B cell (primary cell): Measurements from ENCODE around the gene TMEM82. TPM values are rescaled to one million over a fixed set of nuclear protein-coding genes. Genes with fewer than 3 reads are reported as not detected.

Source experiments
- ATAC-seq: fragments of 200-7000 bp; cut with Tn5 transposase; one replicate; pipeline ENCODE4 v1.10.0; 2021; ENCODE audit warnings: low read depth, mild to moderate bottlenecking, moderate number of reproducible peaks, moderate library complexity
- CTCF ChIA-PET: fragments of 350-600 bp; sonication (Branson Sonifier 250); formaldehyde crosslinking; loops from one replicate; lab custom pipeline; 2021; ENCODE audit warnings: antibody characterized with exemption, inconsistent platforms; lab: Charles Lee
- POLR2A ChIA-PET: fragments of 350-600 bp; sonication (Branson Sonifier 250); formaldehyde crosslinking; loops from one replicate; lab custom pipeline; 2021; ENCODE audit warnings: antibody characterized with exemption; lab: Charles Lee
- DNase-seq: peaks from one replicate; pipeline ENCODE4 v3.0.0; 2013
- H2AFZ ChIP-seq: 2 replicates; pipeline ENCODE4 v1.6.1; 2012; ENCODE audit warnings: mild to moderate bottlenecking, low read depth, low read length; ENCODE audit not compliant: insufficient read depth, poor library complexity, severe bottlenecking
- H3K27ac ChIP-seq, 2 donors: 1 replicate in 1 of 2; 2 replicates in 1 of 2; pipeline ENCODE4 v1.5.1; 2012 to 2013; ENCODE audit warnings: low read length in 2 of 2, mild to moderate bottlenecking in 2 of 2, moderate library complexity in 1 of 2
- H3K27me3 ChIP-seq, 4 experiments: fragments of 200-600 bp in 1 of 4; sonication (generic) in 1 of 4; replicated peaks in 1 of 4; 1 replicate in 2 of 4; 2 replicates in 2 of 4; pipeline versions ENCODE4 v1.6.1 to v1.7.0; 2013 to 2016; ENCODE audit warnings: low read length in 3 of 4, mild to moderate bottlenecking in 2 of 4, mixed read lengths in 1 of 4, moderate library complexity in 1 of 4; ENCODE audit not compliant: insufficient read depth in 4 of 4, control insufficient read depth in 3 of 4; ENCODE audit errors: control extremely low read depth in 1 of 4
- H3K36me3 ChIP-seq, 2 experiments: replicated peaks in 1 of 2; 1 replicate in 1 of 2; 2 replicates in 1 of 2; pipeline versions ENCODE4 v1.6.1 to v1.7.1; 2013; ENCODE audit warnings: low read length in 1 of 2; ENCODE audit not compliant: insufficient read depth in 2 of 2, control insufficient read depth in 1 of 2; ENCODE audit errors: control extremely low read depth in 1 of 2, extremely low read depth in 1 of 2
- H3K4me1 ChIP-seq, 2 donors: fragments of 200-600 bp in 1 of 2; sonication (generic) in 1 of 2; 1 replicate in 1 of 2; 2 replicates in 1 of 2; pipeline versions ENCODE4 v1.5.1 to v1.6.1; 2013 to 2017; ENCODE audit warnings: low read length in 2 of 2; ENCODE audit not compliant: control insufficient read depth in 2 of 2, insufficient read depth in 2 of 2
- H3K4me2 ChIP-seq: replicated peaks from 2 replicates; pipeline ENCODE3; 2012; ENCODE audit warnings: mild to moderate bottlenecking, low read depth, low read length; ENCODE audit not compliant: poor library complexity, severe bottlenecking
- H3K4me3 ChIP-seq, 5 experiments: fragments of 200-600 bp in 1 of 5; sonication (generic) in 1 of 5; 1 replicate in 3 of 5; 2 replicates in 2 of 5; pipeline versions ENCODE4 v1.5.1 to v1.7.0; 2011 to 2016; ENCODE audit warnings: low read length in 4 of 5, mild to moderate bottlenecking in 4 of 5, low read depth in 2 of 5, control low read depth in 1 of 5, moderate library complexity in 1 of 5; ENCODE audit not compliant: insufficient read depth in 1 of 5; ENCODE audit errors: control extremely low read depth in 1 of 5, extremely low read depth in 1 of 5
- H3K79me2 ChIP-seq: fragments of 200-600 bp; sonication (generic); one replicate; pipeline ENCODE4 v1.6.0; 2016; ENCODE audit warnings: low read length; ENCODE audit not compliant: control insufficient read depth, insufficient read depth
- H3K9ac ChIP-seq: fragments of 200-600 bp; sonication (generic); 2 replicates; pipeline ENCODE4 v1.6.1; 2017; ENCODE audit warnings: mild to moderate bottlenecking, low read length, moderate library complexity
- H3K9me3 ChIP-seq, 3 donors: one replicate each; pipeline versions ENCODE4 v1.6.1 to v1.7.1; 2013; ENCODE audit warnings: low read length in 2 of 3; ENCODE audit not compliant: control insufficient read depth in 2 of 3, insufficient read depth in 1 of 3; ENCODE audit errors: control extremely low read depth in 1 of 3
- H4K20me1 ChIP-seq: 2 replicates; pipeline ENCODE4 v1.6.0; 2012; ENCODE audit warnings: mild to moderate bottlenecking, low read length; ENCODE audit not compliant: insufficient read depth, control insufficient read depth, poor library complexity, severe bottlenecking
- H3K27ac Mint-ChIP-seq: one replicate; pipeline ENCODE4 v1.8.0; 2021; ENCODE audit warnings: mixed read lengths
- H3K27me3 Mint-ChIP-seq: one replicate; pipeline ENCODE4 v1.8.0; 2021; ENCODE audit warnings: mixed read lengths
- H3K4me1 Mint-ChIP-seq: one replicate; pipeline ENCODE4 v1.8.0; 2021; ENCODE audit warnings: mixed read lengths
- H3K4me3 Mint-ChIP-seq: one replicate; pipeline ENCODE4 v1.8.0; 2021; ENCODE audit warnings: mixed read lengths
- H3K9me3 Mint-ChIP-seq: one replicate; pipeline ENCODE4 v1.8.0; 2022; ENCODE audit warnings: mixed read lengths; ENCODE audit not compliant: insufficient read depth
- EZH2 ChIP-seq: IDR thresholded peaks from 2 replicates; pipeline ENCODE4 v1.6.1; 2012; ENCODE audit warnings: borderline replicate concordance, low read depth, mild to moderate bottlenecking, moderate library complexity, low read length; ENCODE audit not compliant: insufficient read depth, poor library complexity, severe bottlenecking
- WGBS: methylation state at CpG from one replicate; pipeline ENCODE4 v1.1.5; 2013; ENCODE audit warnings: missing lambda C conversion rate; ENCODE audit not compliant: insufficient coverage; 5-methylcytosine and 5-hydroxymethylcytosine counted together
- intact Hi-C: fragments of 100-400 bp; cut with micrococcal nuclease; formaldehyde crosslinking; loops from one replicate; pipeline ENCODE4 v1.10.0; 2022
- polyA plus RNA-seq: library from polyadenylated mRNA; depleted of rRNA; stranded (reverse); fragments of >200 nt; gene quantifications from 2 replicates; pipeline ENCODE4 v1.2.3, GENCODE V29; 2012
- total RNA-seq, 2 donors: library from RNA; stranded (reverse); fragments of 120-200 nt in 1 of 2; gene quantifications; 1 replicate in 1 of 2; 2 replicates in 1 of 2; pipeline versions ENCODE4 v1.2.3 to v1.2.4, GENCODE V29; 2013 to 2022
- TF ChIP-seq, protein P1 (sequence below): fragments of 200-600 bp; IDR thresholded peaks from one replicate; pipeline ENCODE4 v1.8.0; 2022; ENCODE audit warnings: antibody characterized with exemption, mild to moderate bottlenecking

Gene TMEM82
- total and polyA plus RNA-seq, 2 donors (not counting 1 experiment from before 2014, with no cell fraction given): not detected

DNA sequence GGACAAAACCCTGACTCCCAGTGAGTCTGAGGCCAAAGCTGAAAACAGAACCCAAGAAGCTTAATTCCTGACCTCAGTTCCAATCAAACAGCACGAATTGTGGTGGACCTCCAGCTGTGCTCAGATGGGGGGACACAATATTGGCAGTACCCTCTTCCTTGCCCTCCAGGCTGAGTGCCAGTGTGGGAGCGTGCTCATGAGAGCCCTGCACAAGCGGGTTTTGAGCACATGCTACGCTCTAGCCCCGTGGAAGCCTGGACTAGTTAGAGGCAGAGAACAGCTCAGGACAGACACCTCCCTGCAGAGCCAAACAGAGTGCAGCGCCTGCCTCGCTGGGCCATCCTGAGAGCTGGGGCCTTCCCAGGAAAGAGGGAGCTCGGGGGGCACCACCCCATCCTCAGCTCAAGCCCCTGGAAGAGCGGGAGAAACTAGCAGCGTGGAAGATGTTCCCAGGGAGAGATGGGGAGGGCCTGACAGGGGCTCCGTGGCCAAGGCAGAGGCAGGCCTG is 9.0 kb upstream of the TMEM82 start:
- H4K20me1 ChIP-seq: no peaks in the 10 kb centered on the region
- H3K9me3 ChIP-seq: no peaks in the 10 kb centered on the region
- no peaks in the 10 kb centered on the region for H3K27me3 Mint-ChIP-seq
- no peak for ATAC-seq
- WGBS: 96% methylated on average over 11 of the region's 11 CpGs
- TF ChIP-seq, protein P1, sequence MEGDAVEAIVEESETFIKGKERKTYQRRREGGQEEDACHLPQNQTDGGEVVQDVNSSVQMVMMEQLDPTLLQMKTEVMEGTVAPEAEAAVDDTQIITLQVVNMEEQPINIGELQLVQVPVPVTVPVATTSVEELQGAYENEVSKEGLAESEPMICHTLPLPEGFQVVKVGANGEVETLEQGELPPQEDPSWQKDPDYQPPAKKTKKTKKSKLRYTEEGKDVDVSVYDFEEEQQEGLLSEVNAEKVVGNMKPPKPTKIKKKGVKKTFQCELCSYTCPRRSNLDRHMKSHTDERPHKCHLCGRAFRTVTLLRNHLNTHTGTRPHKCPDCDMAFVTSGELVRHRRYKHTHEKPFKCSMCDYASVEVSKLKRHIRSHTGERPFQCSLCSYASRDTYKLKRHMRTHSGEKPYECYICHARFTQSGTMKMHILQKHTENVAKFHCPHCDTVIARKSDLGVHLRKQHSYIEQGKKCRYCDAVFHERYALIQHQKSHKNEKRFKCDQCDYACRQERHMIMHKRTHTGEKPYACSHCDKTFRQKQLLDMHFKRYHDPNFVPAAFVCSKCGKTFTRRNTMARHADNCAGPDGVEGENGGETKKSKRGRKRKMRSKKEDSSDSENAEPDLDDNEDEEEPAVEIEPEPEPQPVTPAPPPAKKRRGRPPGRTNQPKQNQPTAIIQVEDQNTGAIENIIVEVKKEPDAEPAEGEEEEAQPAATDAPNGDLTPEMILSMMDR: no peak
- no peak for TF ChIP-seq EZH2
- no peak overlapping the region for H3K4me3 Mint-ChIP-seq
- DNase-seq: no peak
- ChIA-PET CTCF (no interaction called here), POLR2A (no interaction called here)
- H3K27ac Mint-ChIP-seq: no peak overlapping the region
- no peaks in the 10 kb centered on the region for H3K27me3 ChIP-seq
- no peak overlapping the region for H3K27ac ChIP-seq
- H3K9ac ChIP-seq: no peak overlapping the region
- H3K4me2 ChIP-seq: no peak overlapping the region
- no peak overlapping the region for H3K4me3 ChIP-seq
- intact Hi-C loops: no loop called here
- peaks cover 0 to 58% of the 10 kb centered on the region in 2 experiments for H3K36me3 ChIP-seq
- no peaks in the 10 kb centered on the region for H3K4me1 Mint-ChIP-seq
- H3K79me2 ChIP-seq: no peaks in the 10 kb centered on the region
- no peak overlapping the region for H2AFZ ChIP-seq
- no peaks in the 10 kb centered on the region for H3K9me3 Mint-ChIP-seq
- H3K4me1 ChIP-seq: peaks cover 0 to 3% of the 10 kb centered on the region in 2 donors

DNA sequence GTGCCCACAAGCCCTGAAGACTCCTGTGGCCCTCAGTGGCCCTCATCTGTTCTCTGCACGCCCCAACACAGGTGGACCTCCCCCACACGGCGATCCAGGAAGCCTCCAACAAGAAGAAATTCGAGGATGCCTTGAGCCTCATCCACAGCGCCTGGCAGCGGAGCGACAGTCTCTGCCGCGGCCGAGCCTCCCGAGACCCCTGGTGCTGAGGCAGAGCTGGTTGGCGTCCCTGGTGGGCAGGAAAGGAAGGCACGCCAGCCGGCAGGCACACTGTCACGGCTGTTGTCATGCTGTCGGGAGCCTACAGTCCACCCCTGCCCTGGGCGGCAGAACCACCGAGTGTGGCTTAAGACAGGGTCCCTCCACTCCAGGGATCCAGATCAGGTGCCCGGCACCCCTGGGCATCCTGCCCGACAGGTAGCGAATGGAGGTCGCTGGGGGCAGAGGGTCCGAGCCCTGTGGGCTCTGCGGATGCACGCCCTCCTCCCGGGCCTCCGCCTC is 8.5 kb upstream of the TMEM82 start:
- intact Hi-C loops: no loop called here

More for the DNA sequence above, 8.5 kb upstream of the TMEM82 start:
- Histone ChIP-seq H3K9me3 (no peaks in the 10 kb centered on the region), H3K9ac (no peak overlapping the region), H3K4me2 (no peak overlapping the region), H4K20me1 (no peaks in the 10 kb centered on the region), H3K4me3 (no peak overlapping the region), H3K27me3 (no peaks in the 10 kb centered on the region), H3K27ac (no peak overlapping the region), H3K79me2 (no peaks in the 10 kb centered on the region), H3K4me1 (peaks cover 0 to 3% of the 10 kb centered on the region in 2 donors), H3K36me3 (peaks cover 0 to 53% of the 10 kb centered on the region in 2 experiments), H2AFZ (no peak overlapping the region)
- no peak overlapping the region for H3K4me3 Mint-ChIP-seq
- ChIA-PET CTCF (no interaction called here), POLR2A (no interaction called here)
- DNase-seq: no peak
- no peak for ATAC-seq
- TF ChIP-seq EZH2: no peak
- TF ChIP-seq, protein P1: no peak
- no peaks in the 10 kb centered on the region for H3K9me3 Mint-ChIP-seq
- no peaks in the 10 kb centered on the region for H3K27me3 Mint-ChIP-seq
- H3K4me1 Mint-ChIP-seq: no peaks in the 10 kb centered on the region
- no peak overlapping the region for H3K27ac Mint-ChIP-seq
- WGBS: 94% methylated on average over 27 of the region's 27 CpGs
